GM10248 (cell line): ENCODE data around the gene SLC25A12.
A peak's percentile ranks its signal among the peaks of the same experiment; 100 is the strongest.

Source experiments
- CTCF ChIA-PET: fragments of 300-600 bp; sonication (Branson Sonifier 250); formaldehyde crosslinking; extraction: SDS; loops from one replicate; lab custom pipeline; 2021; ENCODE audit warnings: antibody characterized with exemption; lab: Yijun Ruan, JAX
- POLR2A ChIA-PET: fragments of 350-650 bp; sonication (Branson Sonifier 250); formaldehyde crosslinking; extraction: SDS; loops from one replicate; lab custom pipeline; 2020; ENCODE audit warnings: antibody characterized with exemption; lab: Yijun Ruan, JAX
- DNase-seq: peaks from one replicate; pipeline ENCODE4 v3.0.0; 2012; ENCODE audit errors: extremely low spot score
- TF ChIP-seq, protein P1 (sequence below): IDR thresholded peaks from 2 replicates; pipeline ENCODE4 v1.5.1; 2012; ENCODE audit warnings: mild to moderate bottlenecking, low read depth; ENCODE audit errors: extremely low read depth, missing control alignments, control extremely low read depth

SLC25A12 gene, protein sequence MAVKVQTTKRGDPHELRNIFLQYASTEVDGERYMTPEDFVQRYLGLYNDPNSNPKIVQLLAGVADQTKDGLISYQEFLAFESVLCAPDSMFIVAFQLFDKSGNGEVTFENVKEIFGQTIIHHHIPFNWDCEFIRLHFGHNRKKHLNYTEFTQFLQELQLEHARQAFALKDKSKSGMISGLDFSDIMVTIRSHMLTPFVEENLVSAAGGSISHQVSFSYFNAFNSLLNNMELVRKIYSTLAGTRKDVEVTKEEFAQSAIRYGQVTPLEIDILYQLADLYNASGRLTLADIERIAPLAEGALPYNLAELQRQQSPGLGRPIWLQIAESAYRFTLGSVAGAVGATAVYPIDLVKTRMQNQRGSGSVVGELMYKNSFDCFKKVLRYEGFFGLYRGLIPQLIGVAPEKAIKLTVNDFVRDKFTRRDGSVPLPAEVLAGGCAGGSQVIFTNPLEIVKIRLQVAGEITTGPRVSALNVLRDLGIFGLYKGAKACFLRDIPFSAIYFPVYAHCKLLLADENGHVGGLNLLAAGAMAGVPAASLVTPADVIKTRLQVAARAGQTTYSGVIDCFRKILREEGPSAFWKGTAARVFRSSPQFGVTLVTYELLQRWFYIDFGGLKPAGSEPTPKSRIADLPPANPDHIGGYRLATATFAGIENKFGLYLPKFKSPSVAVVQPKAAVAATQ

DNA sequence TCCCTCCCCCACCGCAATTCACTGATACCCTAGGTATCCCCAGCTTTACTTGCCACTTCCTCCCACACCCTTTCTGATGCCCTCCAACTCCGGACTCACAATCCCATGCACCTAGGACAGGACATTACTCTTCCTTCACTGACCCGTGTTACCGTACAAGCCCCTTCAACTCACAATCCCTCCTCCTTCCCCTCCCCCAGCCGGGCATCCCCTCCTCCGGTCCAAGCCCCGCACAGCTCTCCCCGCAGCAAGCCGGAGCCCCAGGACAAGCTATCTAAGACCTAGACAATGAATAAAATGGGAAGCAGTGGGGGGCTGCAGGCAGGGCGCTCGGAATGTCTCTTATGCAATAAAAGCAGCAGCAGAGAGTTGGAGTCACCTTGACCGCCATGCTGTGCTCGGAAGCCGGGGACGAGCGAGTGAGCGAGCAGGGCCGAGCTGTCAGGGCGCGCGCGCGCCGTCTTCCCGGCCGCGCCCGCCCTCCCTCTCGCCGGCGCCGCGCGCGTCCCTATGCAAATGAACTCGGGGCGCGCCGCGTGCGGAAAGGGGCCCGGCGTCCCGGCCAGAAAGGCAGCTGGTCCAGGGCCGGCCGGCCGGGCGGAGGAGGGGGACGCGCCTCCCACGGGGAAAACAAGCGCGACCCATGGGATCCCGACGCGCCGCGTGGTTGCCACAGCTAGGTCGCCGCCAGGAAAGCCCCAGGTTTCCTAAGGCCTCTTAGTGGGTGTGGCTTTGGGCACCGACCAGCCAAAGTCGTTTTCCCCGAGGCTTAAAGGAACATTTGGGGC lies at the start of gene SLC25A12:
SLC25A12 (minus strand) TSS at position 421 of the 788 bp plus-strand sequence; CDS start at position 391, 30 bp downstream.
- peak; percentile 94 for DNase-seq
- TF ChIP-seq, protein P1, sequence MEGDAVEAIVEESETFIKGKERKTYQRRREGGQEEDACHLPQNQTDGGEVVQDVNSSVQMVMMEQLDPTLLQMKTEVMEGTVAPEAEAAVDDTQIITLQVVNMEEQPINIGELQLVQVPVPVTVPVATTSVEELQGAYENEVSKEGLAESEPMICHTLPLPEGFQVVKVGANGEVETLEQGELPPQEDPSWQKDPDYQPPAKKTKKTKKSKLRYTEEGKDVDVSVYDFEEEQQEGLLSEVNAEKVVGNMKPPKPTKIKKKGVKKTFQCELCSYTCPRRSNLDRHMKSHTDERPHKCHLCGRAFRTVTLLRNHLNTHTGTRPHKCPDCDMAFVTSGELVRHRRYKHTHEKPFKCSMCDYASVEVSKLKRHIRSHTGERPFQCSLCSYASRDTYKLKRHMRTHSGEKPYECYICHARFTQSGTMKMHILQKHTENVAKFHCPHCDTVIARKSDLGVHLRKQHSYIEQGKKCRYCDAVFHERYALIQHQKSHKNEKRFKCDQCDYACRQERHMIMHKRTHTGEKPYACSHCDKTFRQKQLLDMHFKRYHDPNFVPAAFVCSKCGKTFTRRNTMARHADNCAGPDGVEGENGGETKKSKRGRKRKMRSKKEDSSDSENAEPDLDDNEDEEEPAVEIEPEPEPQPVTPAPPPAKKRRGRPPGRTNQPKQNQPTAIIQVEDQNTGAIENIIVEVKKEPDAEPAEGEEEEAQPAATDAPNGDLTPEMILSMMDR: no peak
- POLR2A ChIA-PET: interaction anchor here (0.5 to 1.0 kb wide), 3 partner anchors 28 to 189 kb away, joined by 3 to 4 read pairs (median 3); partner anchors contain the start of gene HAT1
- CTCF ChIA-PET: interaction anchor here (1.1 to 2.3 kb wide), 6 partner anchors 9 to 190 kb away, joined by 3 to 14 read pairs (median 5); partner anchors contain the start of gene HAT1

DNA sequence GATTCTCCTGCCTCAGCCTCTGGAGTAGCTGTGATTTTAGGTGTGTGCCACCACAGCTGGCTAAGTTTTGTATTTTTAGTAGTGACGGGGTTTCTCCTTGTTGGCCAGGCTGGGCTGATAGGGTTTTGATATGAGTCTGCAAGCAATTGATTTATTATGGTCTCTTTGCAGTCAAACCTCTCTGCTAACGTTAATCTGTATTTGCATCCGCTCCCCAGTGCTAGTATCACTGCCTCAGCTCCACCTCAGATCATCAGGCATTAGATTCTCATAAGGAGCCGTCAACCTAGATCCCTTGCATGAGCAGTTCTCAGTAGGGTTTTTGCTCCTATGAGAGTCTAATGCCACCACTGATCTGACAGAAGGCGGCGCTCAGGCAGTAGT lies 47.3 kb upstream of the SLC25A12 start:
- ChIA-PET CTCF (interaction anchor here (0.7 to 2.3 kb wide), 9 partner anchors 9 to 49 kb away, joined by 3 to 7 read pairs (median 3); no protein-coding TSS in a partner anchor), POLR2A (interaction anchor here (1.4 kb wide), 1 partner anchor 47 kb away, joined by 4 read pairs; the partner anchor contains the start of gene SLC25A12)
- TF ChIP-seq, protein P1: no peak
- DNase-seq: no peak

DNA sequence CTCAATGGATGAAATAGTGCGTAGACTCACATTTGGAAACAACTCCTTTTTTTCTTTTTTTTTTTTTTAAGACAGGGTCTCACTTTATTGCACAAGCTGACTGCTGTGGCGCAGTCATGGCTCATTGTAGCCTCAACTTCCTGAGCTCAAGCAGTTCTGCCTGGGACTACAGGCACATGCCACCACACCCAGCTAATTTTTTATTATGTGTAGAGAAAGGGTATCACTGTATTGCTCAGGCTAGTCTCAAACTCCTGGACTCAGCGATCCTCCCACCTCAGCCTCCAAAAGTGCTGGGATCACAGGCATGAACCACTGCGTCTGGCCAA lies 45.7 kb upstream of the SLC25A12 start:
- ChIA-PET POLR2A (no interaction called here), CTCF (interaction anchor here (0.9 to 2.3 kb wide), 6 partner anchors 9 to 43 kb away, joined by 3 to 7 read pairs (median 3); no protein-coding TSS in a partner anchor)
- TF ChIP-seq, protein P1: no peak
- no peak for DNase-seq

DNA sequence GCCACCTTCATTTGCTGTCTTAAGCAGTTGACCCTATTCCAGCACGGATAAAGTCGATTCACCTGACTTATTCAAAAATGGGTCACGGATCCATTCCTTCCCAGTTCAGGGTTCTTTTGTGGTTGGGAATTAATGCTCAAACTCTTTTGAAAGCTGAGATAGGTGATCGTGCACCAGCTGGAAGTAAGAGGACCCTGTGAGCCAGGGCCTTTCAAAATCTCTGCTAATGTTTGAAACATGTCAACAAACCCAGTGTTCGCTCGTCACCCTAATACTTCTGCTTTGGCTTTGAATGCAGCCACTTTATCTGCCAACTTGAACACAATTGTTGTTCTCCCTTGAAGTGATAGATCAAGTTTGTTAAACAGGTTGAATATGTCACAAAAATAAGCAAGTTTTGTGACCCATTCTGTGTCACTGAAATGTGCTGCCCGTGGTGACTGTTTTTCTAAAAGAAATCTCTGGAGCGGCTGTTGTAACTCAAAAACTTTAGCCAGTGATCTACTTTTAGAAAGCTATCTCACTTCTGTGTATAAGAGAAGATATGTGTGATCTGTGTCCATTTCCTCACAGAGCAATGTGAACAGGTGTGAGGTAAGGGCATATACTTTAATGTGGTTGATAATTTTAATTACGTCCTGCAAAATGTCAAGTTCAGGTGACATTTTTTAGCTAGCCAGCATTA lies 45.2 kb upstream of the SLC25A12 start:
- ChIA-PET CTCF (interaction anchor here (0.9 to 1.5 kb wide), 4 partner anchors 8 to 42 kb away, joined by 3 to 4 read pairs (median 3); no protein-coding TSS in a partner anchor), POLR2A (no interaction called here)
- DNase-seq: no peak
- TF ChIP-seq, protein P1: no peak

DNA sequence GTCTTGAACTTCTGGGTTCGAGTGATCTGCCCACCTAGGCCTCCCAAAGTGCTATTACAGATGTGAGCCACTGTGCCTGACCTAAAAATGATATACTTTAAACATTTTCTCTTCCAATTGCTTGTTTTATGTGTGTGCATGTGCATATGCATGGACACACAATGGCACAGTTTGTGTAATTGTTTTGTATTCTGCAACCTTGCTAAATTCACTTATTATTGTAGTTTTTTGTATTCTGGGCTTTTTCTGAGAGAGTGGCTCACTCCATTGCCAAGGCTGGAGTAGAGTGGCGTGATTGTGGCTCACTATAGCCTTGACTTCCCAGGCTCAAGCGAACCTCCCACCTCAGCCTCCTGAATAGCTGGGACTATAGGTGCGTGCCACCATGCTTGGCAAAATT lies 36.3 kb upstream of the SLC25A12 start:
- TF ChIP-seq, protein P1: no peak
- ChIA-PET POLR2A (no interaction called here), CTCF (interaction anchor here (1.4 to 2.3 kb wide), 2 partner anchors 9 to 11 kb away, joined by 3 to 7 read pairs; no protein-coding TSS in a partner anchor)
- DNase-seq: no peak
